Right lobe of liver (tissue), 6 donors: ENCODE measurements around the gene MEIS2. TPM values are rescaled to one million over a fixed set of nuclear protein-coding genes. Genes with fewer than 3 reads are reported as not detected.

Source experiments
- ATAC-seq, 4 donors: fragments of 200-7000 bp; cut with Tn5 transposase; one replicate each; pipeline ENCODE4 v1.9.1; 2020; ENCODE audit warnings: mild to moderate bottlenecking in 4 of 4, moderate library complexity in 4 of 4
- DNase-seq, 3 donors: peaks; one replicate each; pipeline ENCODE4 v3.0.0-alpha.2; 2020
- H3K27ac ChIP-seq, 3 donors: fragments of 200-600 bp; one replicate each; pipeline ENCODE4 v1.8.0; 2022
- H3K27me3 ChIP-seq, 2 donors: fragments of 200-600 bp; one replicate each; pipeline ENCODE4 v1.8.0; 2022
- H3K36me3 ChIP-seq, 4 donors: fragments of 200-600 bp; sonication (generic) in 1 of 4; one replicate each; pipeline versions ENCODE4 v1.5.1 to v1.8.0; 2017 to 2022; ENCODE audit warnings: control low read depth in 1 of 4
- H3K4me1 ChIP-seq, 4 donors: fragments of 200-600 bp; sonication (generic) in 1 of 4; one replicate each; pipeline versions ENCODE4 v1.5.1 to v1.8.0; 2017 to 2022; ENCODE audit warnings: control low read depth in 1 of 4
- H3K4me3 ChIP-seq, 3 donors: fragments of 200-600 bp; one replicate each; pipeline ENCODE4 v1.8.0; 2022
- H3K9me3 ChIP-seq, 4 donors: fragments of 200-600 bp; sonication (generic) in 1 of 4; one replicate each; pipeline versions ENCODE4 v1.5.1 to v1.8.0; 2017 to 2022; ENCODE audit warnings: control low read depth in 1 of 4
- POLR2A ChIP-seq: fragments of 450-650 bp; IDR thresholded peaks from one replicate; pipeline ENCODE4 v1.6.1; 2017; ENCODE audit warnings: antibody characterized with exemption, mild to moderate bottlenecking
- WGBS: methylation state at CpG from one replicate; pipeline ENCODE4 v1.1.6; 2018; ENCODE audit warnings: low coverage, low lambda C conversion rate; ENCODE audit not compliant: insufficient coverage; ENCODE audit errors: missing lambda C conversion rate; 5-methylcytosine and 5-hydroxymethylcytosine counted together
- intact Hi-C, 2 donors: fragments of 100-400 bp; cut with DNase I; formaldehyde crosslinking; loops; one replicate each; pipeline versions ENCODE4 v1.11.2 to v1.14.1; 2022
- total RNA-seq, 6 experiments: library from RNA; depleted of rRNA in 2 of 6; stranded (reverse); fragments of >200 nt in 2 of 6; fragmentation: NEBNext Ultra II Directional in 3 of 6; extraction: Animal tissue kit (Norgen Biotek cat#: 25700) in 3 of 6; gene quantifications; one replicate each; pipeline versions ENCODE4 v1.1.0 to v1.2.4, GENCODE V29; 2016 to 2023
- TF ChIP-seq, protein P1 (sequence below), 4 donors: fragments of 200-600 bp in 3 of 4; fragments of 450-650 bp in 1 of 4; IDR thresholded peaks; one replicate each; pipeline versions ENCODE4 v1.5.1 to v1.8.0; 2016 to 2022; ENCODE audit warnings: antibody characterized with exemption in 4 of 4, mild to moderate bottlenecking in 2 of 4
- donor health status: DM: no; HTN: yes; CAD: no.
- donor health status: DM: no; HTN: no; CAD: no.
- donor health status: DM: no; HTN: no; CAD: no.
- donor health status: DM: no; HTN: yes; CAD: no.
- donor health status: DM: no; HTN: yes; CAD: no.

The MEIS2 gene
- total RNA-seq, 6 experiments from 2014 or later = 6.1 to 18.0 (median 7.9) TPM

DNA sequence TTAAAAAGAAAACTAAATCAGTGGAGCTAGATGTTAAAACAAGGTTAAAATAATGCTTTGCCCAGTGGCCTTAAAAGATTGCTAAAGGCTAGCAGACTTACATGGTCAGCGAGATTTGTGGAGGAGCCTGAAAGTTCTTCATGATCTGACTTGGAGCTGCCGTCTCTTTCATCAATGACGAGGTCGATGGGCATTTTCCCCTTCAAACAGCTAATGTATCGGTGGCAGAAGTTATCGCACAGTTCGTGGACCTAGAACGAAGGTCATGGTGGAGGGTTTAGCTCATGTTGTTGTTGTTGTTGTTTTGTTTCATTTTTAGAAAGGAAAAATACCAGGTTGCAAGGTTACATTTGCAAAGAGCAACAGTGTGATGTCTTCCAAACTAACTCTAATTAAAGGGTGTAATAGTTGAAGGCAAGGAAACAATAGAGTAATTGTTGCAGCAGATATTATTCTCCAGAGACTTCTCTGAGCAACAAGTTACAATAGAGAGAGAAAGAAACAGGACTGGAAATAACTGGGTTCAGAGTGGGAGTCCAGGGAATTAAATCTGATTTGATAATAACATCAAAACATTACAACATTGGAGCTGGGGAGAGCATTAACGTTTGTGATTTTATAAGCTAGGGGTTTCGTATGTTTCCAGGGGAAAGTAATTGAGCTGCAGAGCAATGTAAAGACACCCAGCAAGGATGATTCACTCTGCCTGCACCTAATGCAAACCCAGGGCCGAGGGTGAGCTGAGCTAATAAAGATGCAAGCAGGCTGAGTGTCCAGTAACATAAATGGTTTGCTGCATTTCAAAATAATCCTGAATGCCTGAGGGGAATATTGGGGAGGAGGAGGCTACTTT is 6.6 kb downstream of the MEIS2 start:
- Histone ChIP-seq H3K36me3 (peaks cover 0 to 4% (median 0%) of the 10 kb centered on the region in 4 donors), H3K9me3 (no peaks in the 10 kb centered on the region), H3K27ac (peak overlapping the region in 1 of 3 donors; percentile 24), H3K4me1 (no peaks in the 10 kb centered on the region), H3K4me3 (no peak overlapping the region), H3K27me3 (no peaks in the 10 kb centered on the region)
- 71% methylated on average over 11 of the region's 11 CpGs for WGBS
- ATAC-seq (no peak), DNase-seq (no peak)
- intact Hi-C loops = no loop called here
- TF ChIP-seq, protein P1, sequence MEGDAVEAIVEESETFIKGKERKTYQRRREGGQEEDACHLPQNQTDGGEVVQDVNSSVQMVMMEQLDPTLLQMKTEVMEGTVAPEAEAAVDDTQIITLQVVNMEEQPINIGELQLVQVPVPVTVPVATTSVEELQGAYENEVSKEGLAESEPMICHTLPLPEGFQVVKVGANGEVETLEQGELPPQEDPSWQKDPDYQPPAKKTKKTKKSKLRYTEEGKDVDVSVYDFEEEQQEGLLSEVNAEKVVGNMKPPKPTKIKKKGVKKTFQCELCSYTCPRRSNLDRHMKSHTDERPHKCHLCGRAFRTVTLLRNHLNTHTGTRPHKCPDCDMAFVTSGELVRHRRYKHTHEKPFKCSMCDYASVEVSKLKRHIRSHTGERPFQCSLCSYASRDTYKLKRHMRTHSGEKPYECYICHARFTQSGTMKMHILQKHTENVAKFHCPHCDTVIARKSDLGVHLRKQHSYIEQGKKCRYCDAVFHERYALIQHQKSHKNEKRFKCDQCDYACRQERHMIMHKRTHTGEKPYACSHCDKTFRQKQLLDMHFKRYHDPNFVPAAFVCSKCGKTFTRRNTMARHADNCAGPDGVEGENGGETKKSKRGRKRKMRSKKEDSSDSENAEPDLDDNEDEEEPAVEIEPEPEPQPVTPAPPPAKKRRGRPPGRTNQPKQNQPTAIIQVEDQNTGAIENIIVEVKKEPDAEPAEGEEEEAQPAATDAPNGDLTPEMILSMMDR (IDR thresholded peaks at IDR 0.05) = no peak
- no peak for TF ChIP-seq POLR2A

DNA sequence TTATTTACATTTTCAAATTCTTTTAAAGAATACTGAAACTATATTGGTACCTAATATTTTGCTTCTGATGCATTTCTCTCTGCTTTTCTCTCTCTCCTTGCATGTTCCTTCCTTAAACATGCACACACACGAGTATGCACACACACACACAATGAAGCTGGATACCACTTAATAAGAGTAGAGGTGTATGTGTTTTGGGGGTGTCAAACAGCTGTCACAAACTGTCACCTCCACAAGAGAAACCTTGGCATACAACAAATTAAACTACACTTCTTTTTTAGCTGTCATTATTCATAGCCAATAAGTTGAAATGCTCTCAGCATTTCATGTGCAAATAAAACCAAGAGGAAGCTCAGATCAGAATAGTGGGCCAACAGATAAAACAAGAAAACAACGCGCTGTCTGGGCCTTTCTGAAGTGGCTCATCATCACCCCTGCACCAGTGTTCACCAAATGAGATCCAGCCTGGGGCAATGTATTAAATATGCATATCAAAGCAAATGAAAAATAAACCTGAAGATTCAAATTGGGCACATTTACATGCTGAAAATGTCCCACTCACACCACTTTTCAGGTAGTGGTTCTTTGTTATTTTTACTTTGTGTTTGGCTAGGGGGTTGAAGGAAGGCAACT is 9.7 kb downstream of the MEIS2 start:
- Histone ChIP-seq H3K4me3 (no peak overlapping the region), H3K27me3 (no peaks in the 10 kb centered on the region), H3K9me3 (no peaks in the 10 kb centered on the region), H3K27ac (no peak overlapping the region), H3K36me3 (peaks cover 0 to 4% (median 0%) of the 10 kb centered on the region in 4 donors), H3K4me1 (no peaks in the 10 kb centered on the region)
- TF ChIP-seq, protein P1 (IDR thresholded peaks at IDR 0.05) = no peak
- TF ChIP-seq POLR2A = no peak
- 65% methylated on average over 3 of the region's 3 CpGs for WGBS
- no peak for ATAC-seq
- intact Hi-C loops = no loop called here
- no peak for DNase-seq

DNA sequence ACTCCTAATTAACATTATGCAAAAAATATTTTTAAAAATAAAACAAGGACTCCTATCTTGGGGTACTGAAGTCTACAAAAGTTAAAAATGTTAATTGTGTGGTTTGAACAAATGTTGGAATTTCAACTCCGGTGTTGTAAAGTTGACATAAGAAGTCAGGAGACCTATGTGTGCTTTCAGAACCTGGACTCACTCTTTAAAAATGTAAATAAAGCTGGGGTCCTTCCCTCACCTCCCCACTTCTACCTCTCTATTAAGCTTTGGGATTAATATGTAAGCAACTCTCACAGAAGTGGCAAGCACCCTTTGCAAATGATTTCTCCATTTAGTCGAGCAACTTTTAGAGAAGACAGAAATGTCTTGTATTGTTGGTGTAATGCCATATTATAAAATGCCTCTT is 11.9 kb downstream of the MEIS2 start:
- no peak overlapping the region for H3K4me3 ChIP-seq
- no peak overlapping the region for H3K27ac ChIP-seq
- H3K4me1 ChIP-seq = no peaks in the 10 kb centered on the region
- TF ChIP-seq POLR2A = no peak
- TF ChIP-seq, protein P1 (IDR thresholded peaks at IDR 0.05) = no peak
- no peaks in the 10 kb centered on the region for H3K9me3 ChIP-seq
- ATAC-seq = no peak
- no peak for DNase-seq
- peaks cover 0 to 4% (median 0%) of the 10 kb centered on the region in 4 donors for H3K36me3 ChIP-seq
- WGBS = 62% methylated on average over 2 of the region's 2 CpGs
- intact Hi-C loops = no loop called here
- H3K27me3 ChIP-seq = no peaks in the 10 kb centered on the region

DNA sequence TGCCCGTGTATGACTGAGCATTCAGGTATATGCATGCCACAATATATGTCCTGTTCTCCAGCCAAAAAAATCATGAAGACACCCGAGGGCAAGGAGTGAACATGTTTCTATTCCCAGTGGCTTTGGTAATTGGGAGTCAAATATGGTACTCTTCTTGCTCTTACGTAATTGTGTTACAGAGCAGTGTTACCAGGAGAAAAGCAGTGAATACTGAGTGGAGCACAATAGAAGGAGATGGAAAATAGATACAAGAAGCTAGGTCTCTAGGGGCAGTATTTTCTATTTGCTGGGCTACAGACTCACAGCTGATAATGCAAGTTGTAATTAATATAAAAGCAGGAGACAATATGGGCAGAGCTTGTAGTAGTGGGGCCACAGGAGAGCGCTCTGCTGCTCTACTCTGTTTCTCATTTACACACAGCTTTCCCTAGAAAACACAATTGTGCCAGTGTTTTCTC is 13.2 kb downstream of the MEIS2 start:
- DNase-seq = no peak
- Histone ChIP-seq H3K36me3 (peaks cover 0 to 8% (median 7%) of the 10 kb centered on the region in 4 donors), H3K9me3 (no peaks in the 10 kb centered on the region), H3K4me1 (no peaks in the 10 kb centered on the region), H3K27me3 (no peaks in the 10 kb centered on the region), H3K27ac (no peak overlapping the region), H3K4me3 (no peak overlapping the region)
- 75% methylated on average over 4 of the region's 4 CpGs for WGBS
- intact Hi-C loops = no loop called here
- TF ChIP-seq POLR2A = no peak
- TF ChIP-seq, protein P1 (IDR thresholded peaks at IDR 0.05) = no peak
- no peak for ATAC-seq
